Thymus (tissue), 11 donors: ENCODE data around the gene TOP2A. TPM values are rescaled to one million over a fixed set of nuclear protein-coding genes. Genes with fewer than 3 reads are reported as not detected.
A peak's percentile ranks its signal among the peaks of the same experiment; 100 is the strongest.

Experiments
- DNase-seq, 9 donors: peaks; one replicate each; pipeline ENCODE4 v3.0.0-alpha.2; 2013; ENCODE audit warnings: low spot score in 9 of 9, low read depth in 6 of 9, missing footprints in 1 of 9
- H3K27ac ChIP-seq, 2 donors: one replicate each; pipeline ENCODE4 v1.5.1; 2013; ENCODE audit warnings: control low read depth in 1 of 2, low read depth in 1 of 2, low read length in 1 of 2, mild to moderate bottlenecking in 1 of 2, moderate library complexity in 1 of 2
- H3K27me3 ChIP-seq, 2 donors: one replicate each; pipeline ENCODE4 v1.5.1; 2013; ENCODE audit warnings: low read length in 1 of 2; ENCODE audit not compliant: control insufficient read depth in 2 of 2, insufficient read depth in 1 of 2
- H3K36me3 ChIP-seq, 2 donors: one replicate each; pipeline ENCODE4 v1.5.1; 2013; ENCODE audit warnings: low read length in 1 of 2, mild to moderate bottlenecking in 1 of 2, moderate library complexity in 1 of 2; ENCODE audit not compliant: control insufficient read depth in 2 of 2, insufficient read depth in 2 of 2
- H3K4me1 ChIP-seq, 2 donors: one replicate each; pipeline ENCODE4 v1.5.1; 2013; ENCODE audit warnings: low read length in 2 of 2; ENCODE audit not compliant: control insufficient read depth in 2 of 2, insufficient read depth in 2 of 2
- H3K4me3 ChIP-seq, 2 donors: one replicate each; pipeline ENCODE4 v1.5.1; 2013; ENCODE audit warnings: low read length in 2 of 2, control low read depth in 1 of 2, mild to moderate bottlenecking in 1 of 2
- H3K9me3 ChIP-seq, 2 donors: one replicate each; pipeline ENCODE4 v1.5.1; 2013; ENCODE audit warnings: low read length in 1 of 2, mild to moderate bottlenecking in 1 of 2; ENCODE audit not compliant: control insufficient read depth in 2 of 2, insufficient read depth in 1 of 2
- WGBS: extraction: QIAGEN DNeasy Blood & Tissue Kit; methylation state at CpG from one replicate; pipeline ENCODE4 v1.1.7; 2013; 5-methylcytosine and 5-hydroxymethylcytosine counted together
- polyA plus RNA-seq: library from polyadenylated mRNA; stranded (reverse); fragments of 200-250 nt; gene quantifications from one replicate; pipeline ENCODE4 v1.2.3, GENCODE V29; 2013
- total RNA-seq: library from RNA; stranded (reverse); fragments of 120-200 nt; gene quantifications from one replicate; pipeline ENCODE4 v1.2.4, GENCODE V29; 2013
- donor health status: healthy.

The TOP2A gene
- total and polyA plus RNA-seq, 2 donors: 21.6 to 187 TPM

GRCh38 chr17:40361063-40361924 lies 56.4 kb downstream of the TOP2A start:
- Histone ChIP-seq H3K36me3 (peaks cover 0 to 2% of the 10 kb centered on the region in 2 donors), H3K4me3 (no peak overlapping the region), H3K9me3 (no peaks in the 10 kb centered on the region), H3K4me1 (peaks cover 3 to 32% of the 10 kb centered on the region in 2 donors), H3K27ac (no peak overlapping the region), H3K27me3 (peaks cover 18 to 59% of the 10 kb centered on the region in 2 donors)
- 80% methylated on average over 32 of the region's 32 CpGs for WGBS
- DNase-seq: no peak

- 95% methylated on average over 8 of the region's 8 CpGs for WGBS
- Histone ChIP-seq H3K4me3 (no peak overlapping the region), H3K9me3 (no peaks in the 10 kb centered on the region), H3K27ac (no peak overlapping the region), H3K36me3 (peaks cover 5 to 8% of the 10 kb centered on the region in 2 donors), H3K4me1 (peaks cover 3 to 35% of the 10 kb centered on the region in 2 donors), H3K27me3 (peaks cover 18 to 59% of the 10 kb centered on the region in 2 donors)
- DNase-seq: no peak
Measured at GRCh38 chr17:40360091-40360490, 57.6 kb downstream of the TOP2A start.

- Histone ChIP-seq H3K36me3 (peaks cover 5 to 13% of the 10 kb centered on the region in 2 donors), H3K27ac (no peak overlapping the region), H3K27me3 (peaks cover 12 to 43% of the 10 kb centered on the region in 2 donors), H3K9me3 (no peaks in the 10 kb centered on the region), H3K4me1 (peaks cover 3 to 40% of the 10 kb centered on the region in 2 donors), H3K4me3 (no peak overlapping the region)
- DNase-seq: peak; percentile 55 to 92 (median 82)
- 19% methylated on average over 17 of the region's 17 CpGs for WGBS
Measured at GRCh38 chr17:40358323-40359038, 59.2 kb downstream of the TOP2A start.

GRCh38 chr17:40356990-40357881 lies 60.5 kb downstream of the TOP2A start:
- 81% methylated on average over 19 of the region's 19 CpGs for WGBS
- Histone ChIP-seq H3K4me3 (no peak overlapping the region), H3K36me3 (peaks cover 11 to 19% of the 10 kb centered on the region in 2 donors), H3K27me3 (peaks cover 3 to 32% of the 10 kb centered on the region in 2 donors), H3K4me1 (peaks cover 0 to 45% of the 10 kb centered on the region in 2 donors), H3K9me3 (no peaks in the 10 kb centered on the region), H3K27ac (no peak overlapping the region)
- no peak for DNase-seq

- Histone ChIP-seq H3K9me3 (no peaks in the 10 kb centered on the region), H3K27me3 (peaks cover 0 to 21% of the 10 kb centered on the region in 2 donors), H3K4me1 (peaks cover 0 to 46% of the 10 kb centered on the region in 2 donors), H3K4me3 (no peak overlapping the region), H3K36me3 (peaks cover 14 to 22% of the 10 kb centered on the region in 2 donors), H3K27ac (no peak overlapping the region)
- DNase-seq: no peak
- 96% methylated on average over 33 of the region's 33 CpGs for WGBS
Measured at GRCh38 chr17:40355804-40356758, 61.6 kb downstream of the TOP2A start.

- WGBS: 74% methylated on average over 29 of the region's 29 CpGs
- H3K36me3 ChIP-seq: peaks cover 16 to 22% of the 10 kb centered on the region in 2 donors
- H3K4me1 ChIP-seq: peaks cover 0 to 53% of the 10 kb centered on the region in 2 donors
- H3K27me3 ChIP-seq: peaks cover 0 to 14% of the 10 kb centered on the region in 2 donors
- no peaks in the 10 kb centered on the region for H3K9me3 ChIP-seq
- H3K4me3 ChIP-seq: no peak overlapping the region
- no peak overlapping the region for H3K27ac ChIP-seq
- peak in 2 of 9 donors; percentile 67 to 78 for DNase-seq
Measured at GRCh38 chr17:40355123-40355803, 62.4 kb downstream of the TOP2A start.

- no peak overlapping the region for H3K27ac ChIP-seq
- WGBS: 90% methylated on average over 30 of the region's 30 CpGs
- peaks cover 0 to 6% of the 10 kb centered on the region in 2 donors for H3K27me3 ChIP-seq
- no peaks in the 10 kb centered on the region for H3K9me3 ChIP-seq
- H3K4me1 ChIP-seq: peaks cover 0 to 60% of the 10 kb centered on the region in 2 donors
- peaks cover 16 to 22% of the 10 kb centered on the region in 2 donors for H3K36me3 ChIP-seq
- no peak overlapping the region for H3K4me3 ChIP-seq
- DNase-seq: no peak
Measured at GRCh38 chr17:40354221-40355122, 63.2 kb downstream of the TOP2A start.
